Activated CD4-positive, alpha-beta T cell treated with anti-CD3 and anti-CD28 coated beads, Interleukin-10, Interleukin-2, amounts not matched to agents 100 ng/mL and 50 ng/mL, durations not matched to agents 16 hours and 8 hours (primary cell): ENCODE measurements around the gene ERCC4.

Source experiments
- DNase-seq: peaks from one replicate; pipeline ENCODE4 v3.0.0-alpha.2; 2020

Gene ERCC4

DNA sequence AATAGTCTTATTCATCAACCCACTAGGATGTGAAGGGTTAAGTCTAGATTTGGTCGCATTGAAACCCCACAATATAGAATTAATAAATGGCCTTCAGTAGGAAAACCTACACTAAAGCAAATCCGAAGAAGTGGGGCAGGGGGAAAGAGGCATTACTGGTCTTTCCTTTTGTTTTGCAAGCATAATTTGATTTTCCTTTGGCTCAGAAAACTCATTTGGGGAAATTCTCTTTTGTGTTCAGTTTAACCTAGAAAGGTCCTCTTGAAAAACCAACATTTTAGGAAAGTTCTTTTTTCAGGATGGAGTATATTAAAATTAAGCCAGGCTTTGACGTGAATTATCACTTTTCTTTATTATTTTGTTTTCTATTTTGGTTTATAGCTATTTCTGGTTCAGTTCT, 31.7 kb downstream of the ERCC4 start:
- DNase-seq = no peak

DNA sequence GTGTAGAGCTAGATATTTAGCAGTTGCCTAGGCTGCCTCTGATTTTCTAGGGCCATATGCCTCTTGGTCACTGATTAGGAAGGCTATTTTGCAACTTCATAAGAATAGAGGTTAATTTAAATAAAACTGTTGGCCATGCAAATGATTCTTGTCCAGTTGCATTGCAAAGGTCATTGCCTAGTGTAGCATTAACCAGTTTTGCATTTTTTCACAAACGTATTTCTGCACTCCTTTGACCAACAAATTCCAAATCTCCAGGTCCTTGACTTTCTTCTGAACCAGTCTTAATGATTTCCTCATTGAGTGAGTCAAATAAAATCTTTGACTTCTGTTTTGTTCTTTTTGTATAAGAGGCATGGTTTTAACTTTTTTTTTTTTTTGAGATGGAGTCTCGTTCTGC, 33.5 kb downstream of the ERCC4 start:
- no peak for DNase-seq

DNA sequence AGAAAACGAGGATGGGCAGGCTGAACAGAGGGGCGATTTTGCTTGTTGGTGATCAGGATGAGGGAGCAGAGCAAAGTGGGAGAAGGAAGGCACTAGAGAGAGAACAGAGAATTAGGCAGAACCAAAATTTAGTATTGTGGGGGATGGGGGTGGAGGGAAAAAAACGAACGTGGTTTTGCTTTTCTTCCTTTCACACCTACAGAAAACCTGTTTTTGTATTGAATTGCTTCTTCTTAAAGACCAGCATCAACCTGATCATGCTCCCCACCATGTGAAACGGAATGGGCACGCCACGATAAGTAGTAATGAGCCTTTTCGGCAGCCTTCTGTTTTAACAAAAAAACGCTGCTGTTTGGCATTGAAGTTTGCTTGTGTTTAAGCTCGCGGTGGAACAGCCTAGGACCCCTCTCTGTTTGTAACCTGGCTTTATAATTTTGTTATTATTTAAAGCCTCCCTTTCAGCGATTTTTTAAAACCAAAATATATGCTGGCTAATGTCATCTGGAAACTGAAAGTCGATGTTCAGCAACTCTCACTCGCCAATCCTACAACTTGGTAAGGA, 36.8 kb downstream of the ERCC4 start:
- no peak for DNase-seq

DNA sequence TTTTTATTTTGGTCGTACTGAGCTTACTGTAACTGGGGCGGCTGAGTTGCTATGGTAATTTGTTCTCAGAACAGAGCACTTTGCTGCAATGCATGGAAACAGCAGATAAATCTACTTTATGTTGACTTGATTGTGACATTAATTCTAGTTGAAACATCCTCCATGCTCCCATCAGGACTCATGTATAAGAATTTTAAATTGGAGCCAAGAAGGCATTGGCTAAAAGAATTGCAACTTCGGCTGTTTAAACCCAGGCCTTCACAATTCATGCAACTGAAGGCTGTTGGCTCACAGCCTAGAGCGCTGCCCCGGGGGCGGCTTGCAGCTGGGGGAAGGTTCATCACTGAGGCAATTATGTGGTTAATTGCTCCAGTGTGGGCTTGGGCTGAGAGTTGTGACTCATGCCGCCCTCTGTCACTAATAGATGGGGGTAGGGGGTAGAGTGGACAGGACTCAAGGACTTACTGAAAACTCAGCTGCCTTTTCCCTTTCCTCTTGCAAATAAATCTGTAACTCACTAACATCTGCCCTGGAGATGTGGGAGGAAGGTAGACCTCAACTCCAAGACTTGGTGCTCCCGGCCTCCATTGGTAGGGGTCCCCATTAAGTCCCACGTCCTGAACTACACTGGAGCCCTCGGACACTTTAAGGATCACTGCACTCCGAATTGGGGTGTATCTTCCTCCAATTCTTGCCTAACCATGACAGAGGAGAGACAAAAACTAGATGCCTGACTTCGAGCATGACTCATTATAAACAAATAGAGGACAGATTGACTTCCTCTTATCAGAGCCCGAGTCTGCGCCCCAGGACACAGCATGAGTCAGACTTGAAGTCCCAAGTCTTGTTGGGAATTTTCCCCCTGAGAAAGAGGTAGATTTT, 37.5 kb downstream of the ERCC4 start:
- peak; percentile 67 for DNase-seq

DNA sequence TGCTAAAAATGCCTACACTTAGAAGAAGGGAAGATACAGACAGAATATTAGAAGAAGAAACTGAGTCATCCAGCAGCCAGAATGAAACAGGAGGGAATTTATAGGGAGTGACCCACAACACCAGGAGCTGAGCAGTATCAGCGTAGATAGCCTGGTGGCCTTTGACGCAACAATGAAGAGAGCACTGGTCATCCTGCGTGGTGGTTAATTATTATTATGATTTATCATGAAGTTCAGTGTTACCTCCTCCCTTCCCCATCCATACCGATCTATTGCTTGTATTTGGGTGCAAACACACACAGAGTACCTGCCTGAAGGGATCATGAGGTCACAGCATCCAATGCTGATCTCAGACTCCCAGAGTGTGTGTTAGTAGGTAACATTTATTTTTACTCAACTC, 38.5 kb downstream of the ERCC4 start:
- DNase-seq = no peak

DNA sequence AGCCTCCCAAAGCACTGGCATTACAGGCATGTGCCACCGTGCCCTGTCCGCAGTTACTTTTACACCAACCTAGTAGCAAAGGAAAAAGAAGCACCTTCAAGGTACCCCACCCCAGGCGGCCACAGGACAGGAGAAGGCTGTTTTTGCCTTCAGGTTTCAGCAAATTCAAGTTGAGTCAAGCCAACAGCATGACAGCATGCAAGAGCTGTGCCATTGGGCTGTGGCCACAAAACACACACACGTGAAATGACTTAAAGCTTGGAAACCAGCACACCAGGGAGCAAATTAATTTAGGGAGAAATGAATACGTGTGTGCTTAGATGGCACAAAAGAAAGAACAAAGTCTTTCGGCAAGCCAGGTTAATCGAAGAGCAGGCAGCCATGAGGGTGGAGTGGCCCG, 39.7 kb downstream of the ERCC4 start:
- DNase-seq = no peak

GRCh38 chr16:13961099-13961811, 41.3 kb downstream of the ERCC4 start:
- no peak for DNase-seq

DNA sequence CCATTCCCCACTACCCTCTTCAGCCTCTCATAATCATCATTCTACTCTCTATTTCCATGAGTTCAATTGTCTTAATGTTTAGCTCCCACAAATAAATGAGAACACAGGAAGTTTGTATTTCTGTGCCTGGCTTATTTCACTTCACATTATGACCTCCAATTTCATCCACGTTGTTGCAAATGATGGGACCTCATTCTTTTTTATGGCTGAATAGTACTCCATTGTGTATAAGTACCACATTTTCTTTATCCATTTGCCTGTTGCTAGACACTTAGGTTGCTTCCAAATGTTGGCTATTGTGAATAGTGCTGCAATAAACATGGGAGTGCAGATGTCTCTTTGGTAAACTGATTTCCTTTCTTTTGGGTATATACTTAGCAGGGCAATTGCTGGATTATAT, 42.3 kb downstream of the ERCC4 start:
- no peak for DNase-seq

DNA sequence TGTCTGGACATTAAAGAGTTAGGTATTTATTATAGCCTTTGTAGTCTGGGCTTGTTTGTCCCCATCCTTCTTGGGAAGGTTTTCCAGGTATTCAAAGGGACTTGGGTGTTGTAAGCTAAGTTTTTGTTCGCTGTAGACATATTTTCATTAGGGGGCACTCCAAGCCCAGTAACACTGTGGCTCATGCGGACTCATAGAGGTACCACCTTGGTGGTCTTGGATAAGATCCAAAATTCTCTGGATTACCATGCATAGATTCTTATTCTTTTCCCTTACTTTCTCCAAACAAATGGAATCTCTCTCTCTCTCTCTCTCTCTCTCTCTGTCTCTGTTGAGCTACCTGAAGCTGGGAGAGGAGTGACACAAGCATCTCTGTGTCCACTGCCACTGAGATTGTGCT, 48.9 kb downstream of the ERCC4 start:
- DNase-seq = no peak

DNA sequence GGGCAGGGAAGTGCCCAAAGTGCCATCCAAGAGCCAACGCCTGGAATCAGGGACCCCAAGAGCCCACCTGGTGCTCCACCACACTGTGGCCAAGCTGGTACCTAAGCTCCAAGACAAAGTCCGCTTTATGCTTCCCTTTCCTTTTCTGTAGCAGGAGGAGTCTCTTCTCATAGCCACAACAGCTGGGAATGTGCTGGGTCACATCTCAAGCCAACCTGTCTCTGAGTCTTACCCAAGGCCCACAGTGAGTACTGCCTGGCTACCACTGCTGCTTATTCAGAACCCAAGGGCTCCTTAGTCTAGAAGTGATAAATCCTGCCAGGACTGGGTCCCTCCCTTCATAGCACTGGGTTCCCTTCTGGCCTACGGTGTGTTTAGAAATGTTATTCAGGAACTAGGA, 49.8 kb downstream of the ERCC4 start:
- DNase-seq = no peak

DNA sequence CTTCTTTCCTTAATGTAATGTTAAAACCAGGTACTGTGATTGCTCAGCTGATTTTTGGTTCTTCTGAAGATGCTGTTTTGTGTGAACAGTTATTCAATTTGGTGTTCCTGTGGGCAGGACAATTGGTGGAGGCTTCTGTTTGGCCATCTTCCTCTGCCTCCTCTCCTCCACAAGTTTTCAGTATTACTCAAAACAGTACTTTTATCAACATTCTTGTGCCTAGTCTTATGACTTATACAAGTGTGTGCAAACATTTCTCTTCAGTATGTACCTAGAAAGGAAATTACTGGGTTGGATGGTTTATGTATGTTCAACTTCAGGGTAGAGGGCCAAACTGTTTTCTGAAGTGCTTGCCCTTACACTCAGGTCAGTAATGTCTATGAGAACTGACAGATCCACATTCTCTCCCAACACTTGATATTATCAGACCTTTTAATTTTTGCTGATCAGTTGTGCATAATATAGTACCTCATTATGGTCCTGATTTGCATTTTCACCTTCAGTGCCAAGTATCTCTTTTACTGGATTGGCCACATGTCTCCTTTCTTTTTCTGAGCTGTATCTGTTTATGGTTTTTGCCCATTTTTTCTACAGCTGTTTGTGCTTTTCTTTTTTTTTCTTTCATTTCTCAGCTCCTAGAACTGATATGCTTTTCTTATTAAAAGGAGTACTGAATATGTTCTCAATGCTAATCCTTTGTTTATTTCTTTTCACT, 50.9 kb downstream of the ERCC4 start:
- peak; percentile 74 for DNase-seq

DNA sequence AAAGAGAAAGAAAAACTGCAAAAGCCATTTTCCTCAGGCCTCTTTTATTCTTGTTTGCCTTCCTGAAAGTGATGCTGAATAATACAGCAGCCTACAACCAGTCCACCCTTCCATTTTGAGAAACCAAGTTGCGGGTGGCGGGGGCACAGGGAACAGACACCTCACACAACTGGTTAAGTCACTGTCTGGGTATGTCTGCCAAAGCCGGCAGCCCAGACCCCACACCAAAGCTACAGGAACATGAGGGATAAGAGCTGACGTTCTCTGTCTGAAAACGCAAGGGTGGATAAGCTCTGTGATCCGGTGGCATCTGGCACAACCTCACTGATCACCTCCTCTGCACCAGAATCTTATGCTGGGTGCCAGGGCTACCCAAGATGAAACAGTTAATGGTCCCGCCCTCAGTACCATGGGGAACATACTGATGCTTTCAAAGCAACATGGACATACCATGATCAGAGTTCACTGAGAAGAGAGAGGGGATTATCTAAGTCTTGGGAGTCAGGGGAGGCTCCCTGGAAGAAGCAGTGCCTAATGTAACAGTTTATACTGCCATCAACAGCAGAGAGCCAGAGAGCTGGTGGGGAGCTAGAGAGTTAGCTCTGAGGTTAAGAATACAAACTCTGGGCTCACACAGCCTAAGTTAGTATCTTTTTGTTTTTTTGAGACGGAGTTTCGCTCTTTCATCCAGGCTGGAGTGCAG, 53.5 kb downstream of the ERCC4 start:
- DNase-seq = no peak

DNA sequence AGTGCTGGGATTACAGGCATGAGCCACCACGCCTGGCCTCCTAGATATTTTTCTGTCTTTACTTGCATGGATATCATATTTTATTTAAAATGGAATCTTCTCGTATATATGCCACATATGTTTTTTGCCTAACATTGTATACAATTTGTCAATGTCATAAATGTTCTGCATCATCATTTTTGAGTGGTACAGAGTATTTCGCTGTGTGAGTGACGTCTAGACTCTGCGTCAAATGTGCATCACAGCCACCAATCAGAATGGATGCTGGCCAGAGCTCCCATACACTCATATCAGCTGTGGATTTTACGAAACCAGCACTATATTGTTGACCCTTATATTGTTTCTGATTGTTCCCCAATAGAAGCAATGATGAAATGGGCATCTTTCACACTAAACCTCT, 57.2 kb downstream of the ERCC4 start:
- DNase-seq = no peak

DNA sequence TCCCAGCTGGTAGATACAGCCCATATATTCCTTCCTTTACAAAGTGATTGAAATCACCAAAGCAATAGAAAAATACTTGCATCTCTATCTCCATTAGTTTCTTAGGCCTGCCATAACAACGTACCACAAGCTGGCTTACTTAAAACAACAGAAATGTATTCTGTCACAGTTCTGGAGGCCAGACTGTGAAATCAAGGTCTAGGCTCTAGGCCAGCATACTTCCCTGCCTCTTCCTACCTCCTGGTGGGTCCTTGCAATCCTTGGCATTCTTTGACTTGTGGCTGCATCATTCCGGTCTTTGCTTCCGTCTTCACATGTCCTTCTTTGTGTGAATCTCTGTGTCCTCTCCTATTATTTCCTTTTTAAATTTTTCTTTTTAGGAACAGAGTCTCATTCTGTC, 62.5 kb downstream of the ERCC4 start:
- DNase-seq = no peak

DNA sequence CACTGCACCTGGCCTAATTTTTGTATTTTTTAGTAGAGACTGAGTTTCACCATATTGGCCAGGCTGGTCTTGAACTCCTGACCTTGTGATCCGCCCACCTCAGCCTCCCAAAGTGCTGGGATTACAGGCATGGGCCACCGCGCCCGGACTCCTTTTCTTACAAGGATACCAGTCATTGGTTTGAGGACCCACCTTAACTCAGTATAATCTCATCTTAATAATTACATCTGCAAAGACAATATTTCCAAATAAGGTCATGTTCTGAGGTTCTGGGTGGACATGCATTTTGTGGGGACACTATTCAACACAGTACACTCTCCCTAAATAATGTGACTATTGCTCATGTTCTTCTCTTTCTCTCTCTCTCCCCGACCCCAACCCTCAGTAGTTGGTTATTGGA, 63.7 kb downstream of the ERCC4 start:
- DNase-seq = no peak

DNA sequence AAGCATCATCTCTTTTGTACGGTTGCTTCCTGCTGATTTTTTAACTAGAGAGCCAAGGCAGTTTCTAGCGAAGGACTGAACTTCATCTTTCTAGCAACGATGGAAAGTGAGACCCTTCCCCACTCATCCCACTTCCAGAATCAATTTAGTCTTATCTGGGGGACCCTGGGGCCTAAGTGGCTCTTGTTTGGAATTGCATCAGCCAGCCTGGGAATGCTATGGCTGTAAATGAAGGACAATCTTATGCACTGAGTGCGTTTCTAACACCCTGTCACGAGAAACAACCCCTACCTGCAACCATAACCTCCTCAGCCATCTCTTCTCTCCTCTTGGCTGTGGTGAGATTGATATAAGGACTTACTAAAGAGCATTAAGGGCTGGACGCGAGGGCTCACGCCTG, 64.8 kb downstream of the ERCC4 start:
- DNase-seq = no peak

DNA sequence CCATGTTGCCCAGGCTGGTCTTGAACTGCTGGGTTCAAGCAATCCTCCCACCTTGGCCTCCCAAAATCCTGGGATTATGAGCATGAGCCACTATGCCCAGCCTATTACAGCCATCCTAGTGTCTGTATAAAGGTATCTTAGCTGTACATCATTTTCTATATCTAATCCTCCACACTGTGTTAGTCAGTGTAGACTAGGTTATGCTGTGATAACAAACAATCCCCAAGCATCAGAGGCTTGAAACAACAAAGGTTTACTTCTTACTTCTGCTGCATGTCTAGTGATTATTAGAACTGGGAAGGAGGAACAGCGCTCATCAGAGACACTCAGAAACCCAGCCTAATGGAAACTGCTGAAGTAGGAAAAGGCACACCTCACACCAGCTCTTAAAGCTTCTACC, 68.1 kb downstream of the ERCC4 start:
- no peak for DNase-seq

DNA sequence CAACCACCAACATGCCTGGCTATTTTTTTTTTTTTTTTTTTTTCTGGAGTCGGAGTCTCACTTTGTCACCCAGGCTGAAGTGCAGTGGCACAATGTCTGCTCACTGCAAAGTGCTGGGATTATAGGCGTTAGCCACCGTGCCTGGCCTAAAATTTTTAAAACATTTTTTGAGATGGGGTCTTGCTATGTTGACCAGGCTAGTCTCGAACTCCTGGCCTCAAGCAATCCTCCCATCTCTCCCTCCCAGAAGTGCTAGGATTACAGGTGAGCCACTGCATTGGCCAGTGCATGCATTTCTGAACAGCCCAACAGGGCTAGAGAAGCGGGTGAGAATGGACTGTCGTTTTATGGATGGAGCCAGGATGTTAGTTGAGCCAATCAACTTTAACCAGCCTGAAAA, 72.4 kb downstream of the ERCC4 start:
- no peak for DNase-seq

DNA sequence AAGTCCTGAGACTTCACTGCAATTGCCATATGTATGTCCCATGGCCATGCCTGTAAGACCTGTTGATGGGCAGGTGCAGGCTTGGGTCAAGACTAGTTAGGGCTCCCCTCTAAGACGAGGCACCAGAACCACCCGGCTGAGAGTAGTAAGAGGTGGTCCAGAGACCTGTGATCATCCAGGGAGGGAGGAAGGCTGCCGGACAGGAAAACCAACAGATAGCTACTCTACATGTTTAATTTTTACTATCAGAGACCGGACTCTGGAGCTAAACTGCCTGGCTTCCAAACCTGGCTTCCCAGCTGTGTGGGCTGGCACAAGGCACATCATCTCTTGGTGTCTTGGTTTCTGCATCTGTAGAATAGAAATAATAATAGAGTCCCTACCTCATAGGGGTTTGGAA, 73.0 kb downstream of the ERCC4 start:
- DNase-seq = no peak

GRCh38 chr16:13994239-13995106, 74.5 kb downstream of the ERCC4 start:
- DNase-seq = no peak

DNA sequence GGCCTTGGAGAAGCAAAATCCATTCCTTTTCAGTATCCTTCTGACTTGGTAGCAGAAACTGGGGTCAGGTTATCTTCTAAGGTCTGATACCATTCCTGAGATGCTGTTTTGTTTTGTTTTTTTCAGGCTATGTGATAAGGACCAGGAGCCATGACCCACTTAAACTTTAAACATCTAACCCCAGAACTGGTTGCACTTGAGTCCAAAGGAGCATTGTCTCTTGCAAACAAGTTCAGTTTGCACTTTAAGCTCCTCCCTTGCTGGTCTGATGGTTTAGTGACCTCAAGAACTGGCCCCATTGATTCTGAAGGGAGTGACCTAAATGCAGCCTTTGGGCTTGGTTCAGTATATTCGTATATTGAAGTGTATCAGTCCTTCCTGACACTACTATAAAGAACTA, 75.2 kb downstream of the ERCC4 start:
- no peak for DNase-seq

DNA sequence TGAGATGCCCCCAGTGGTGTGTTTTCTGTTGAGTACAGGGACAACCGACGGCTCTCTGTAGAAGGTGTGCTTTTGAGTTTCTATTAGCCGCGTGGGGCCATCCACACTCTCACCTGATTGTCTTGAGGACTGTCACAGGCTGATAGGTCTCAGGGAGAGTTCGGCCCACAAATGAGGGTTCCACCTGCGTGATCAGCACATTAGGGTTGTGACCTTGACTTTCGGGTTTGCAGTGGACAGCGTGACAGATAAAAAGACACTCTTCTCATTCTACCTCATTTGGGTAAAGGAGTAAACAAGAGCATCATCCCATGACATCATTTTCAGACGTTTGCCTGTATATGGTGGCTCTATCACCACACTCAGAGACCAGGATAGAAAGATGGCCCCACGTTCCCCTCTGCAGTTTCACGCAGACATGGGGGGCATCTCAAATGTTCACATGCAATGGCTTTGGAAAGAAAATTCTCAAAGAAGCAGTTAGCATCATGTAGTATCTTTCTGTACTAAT, 76.9 kb downstream of the ERCC4 start:
- DNase-seq = no peak
